Gastroesophageal sphincter (tissue), 4 donors: ENCODE data around the gene SOX3. TPM values are rescaled to one million over a fixed set of nuclear protein-coding genes. Genes with fewer than 3 reads are reported as not detected.

Experiments
- ATAC-seq: fragments of 150-250 bp; one replicate; pipeline ENCODE4 v1.9.1; 2016; ENCODE audit warnings: mild to moderate bottlenecking, moderate library complexity
- H3K27ac ChIP-seq, 4 donors: fragments of 200-600 bp; sonication (generic) in 3 of 4; 1 replicate in 3 of 4; 2 replicates in 1 of 4; pipeline ENCODE4 v1.5.1; 2016 to 2019
- H3K27me3 ChIP-seq: fragments of 200-600 bp; sonication (generic); one replicate; pipeline ENCODE4 v1.5.1; 2019
- H3K36me3 ChIP-seq, 2 donors: fragments of 200-600 bp; sonication (generic); one replicate each; pipeline ENCODE4 v1.5.1; 2019; ENCODE audit warnings: control low read depth in 1 of 2
- H3K4me1 ChIP-seq, 3 donors: fragments of 200-600 bp; sonication (generic); 1 replicate in 2 of 3; 2 replicates in 1 of 3; pipeline ENCODE4 v1.5.1; 2016 to 2019; ENCODE audit warnings: control low read depth in 2 of 3
- H3K4me3 ChIP-seq, 2 donors: fragments of 200-600 bp; sonication (generic); one replicate each; pipeline ENCODE4 v1.5.1; 2019; ENCODE audit warnings: mild to moderate bottlenecking in 1 of 2, moderate library complexity in 1 of 2
- H3K9me3 ChIP-seq, 3 donors: fragments of 200-600 bp; sonication (generic); one replicate each; pipeline ENCODE4 v1.5.1; 2017 to 2019; ENCODE audit warnings: control low read depth in 2 of 3
- CTCF ChIP-seq, 4 experiments: fragments of 200-600 bp in 2 of 4; fragments of 450-650 bp in 2 of 4; sonication (generic) in 1 of 4; IDR thresholded peaks; one replicate each; pipeline ENCODE4 v1.5.1; 2017 to 2019; ENCODE audit warnings: antibody characterized with exemption in 4 of 4, mild to moderate bottlenecking in 2 of 4, moderate library complexity in 2 of 4
- EP300 ChIP-seq: sonication (generic); formaldehyde crosslinking; IDR thresholded peaks from one replicate; pipeline ENCODE4 v1.6.1; 2017; ENCODE audit warnings: antibody characterized with exemption, mild to moderate bottlenecking
- POLR2A ChIP-seq, 2 donors: fragments of 450-650 bp; IDR thresholded peaks; one replicate each; pipeline ENCODE4 v1.6.1; 2017; ENCODE audit warnings: antibody characterized with exemption in 2 of 2, mild to moderate bottlenecking in 2 of 2, moderate library complexity in 1 of 2
- POLR2AphosphoS5 ChIP-seq: sonication (generic); formaldehyde crosslinking; IDR thresholded peaks from one replicate; pipeline ENCODE4 v1.6.1; 2017; ENCODE audit warnings: antibody characterized with exemption
- WGBS, 2 donors: methylation state at CpG; one replicate each; pipeline ENCODE4 v1.1.5; 2018; ENCODE audit warnings: low coverage in 1 of 2; 5-methylcytosine and 5-hydroxymethylcytosine counted together
- total RNA-seq, 4 donors: library from RNA; depleted of rRNA; stranded (reverse); fragments of >200 nt; gene quantifications; one replicate each; pipeline ENCODE4 v1.1.0, GENCODE V29; 2016

Gene SOX3
- total RNA-seq, 4 donors from 2014 or later, result not detected

DNA sequence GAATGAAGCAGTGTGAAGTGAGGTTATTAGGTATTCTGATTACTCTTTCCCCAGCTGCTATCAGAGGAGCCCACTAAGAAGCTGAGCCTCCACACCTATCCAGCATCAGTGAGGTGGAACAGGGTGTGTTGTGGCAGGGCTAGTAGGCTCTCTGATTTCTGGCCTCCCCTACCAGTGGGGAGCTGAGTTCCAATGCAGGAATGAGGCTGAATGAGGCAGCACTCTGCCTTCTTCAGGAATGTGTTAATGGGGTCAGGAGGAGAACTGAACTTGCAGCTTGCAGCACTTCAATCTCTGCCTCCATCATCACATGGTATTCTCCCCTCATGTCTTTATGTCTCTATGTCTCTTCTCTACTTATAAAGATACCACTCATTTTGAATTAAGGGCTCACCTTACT, 26.9 kb downstream of the SOX3 start:
- Histone ChIP-seq H3K4me1 (no peaks in the 10 kb centered on the region), H3K27me3 (no peaks in the 10 kb centered on the region), H3K9me3 (no peaks in the 10 kb centered on the region), H3K27ac (no peak overlapping the region), H3K4me3 (no peak overlapping the region), H3K36me3 (no peaks in the 10 kb centered on the region)
- ATAC-seq, result no peak
- TF ChIP-seq EP300, result no peak
- no peak for TF ChIP-seq POLR2A (IDR thresholded peaks at IDR 0.05)
- no peak for TF ChIP-seq POLR2AphosphoS5
- no peak for TF ChIP-seq CTCF (IDR thresholded peaks at IDR 0.05)

GRCh38 chrX:140475025-140475424, 29.8 kb downstream of the SOX3 start:
- Histone ChIP-seq H3K4me3 (no peak overlapping the region), H3K36me3 (no peaks in the 10 kb centered on the region), H3K27ac (no peak overlapping the region), H3K27me3 (no peaks in the 10 kb centered on the region), H3K9me3 (no peaks in the 10 kb centered on the region), H3K4me1 (no peaks in the 10 kb centered on the region)
- no peak for ATAC-seq
- no peak for TF ChIP-seq EP300
- TF ChIP-seq POLR2A (IDR thresholded peaks at IDR 0.05), result no peak
- TF ChIP-seq POLR2AphosphoS5, result no peak
- no peak for TF ChIP-seq CTCF (IDR thresholded peaks at IDR 0.05)

DNA sequence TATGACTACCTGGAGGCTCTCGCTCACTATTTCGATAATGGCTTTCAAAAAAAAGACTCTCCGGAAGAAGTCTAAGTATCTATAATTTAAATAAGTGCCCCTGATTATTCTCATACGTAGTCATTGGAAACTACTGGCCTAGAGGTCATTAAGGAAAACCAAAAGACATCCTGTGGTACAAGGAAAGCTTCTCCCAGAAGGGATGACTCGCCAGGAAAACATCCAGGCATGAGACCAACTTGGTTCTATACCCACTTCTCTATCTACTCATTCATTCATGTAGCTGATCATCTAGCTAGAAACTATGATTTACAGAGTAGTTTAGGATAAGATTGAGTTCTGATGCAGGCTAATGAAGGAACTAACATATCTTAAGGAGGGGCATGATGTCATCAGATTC, 37.7 kb downstream of the SOX3 start:
- H3K27ac ChIP-seq, result no peak overlapping the region
- H3K27me3 ChIP-seq, result no peaks in the 10 kb centered on the region
- TF ChIP-seq POLR2AphosphoS5, result no peak
- TF ChIP-seq POLR2A (IDR thresholded peaks at IDR 0.05), result no peak
- no peak for TF ChIP-seq CTCF (IDR thresholded peaks at IDR 0.05)
- TF ChIP-seq EP300, result no peak
- no peaks in the 10 kb centered on the region for H3K9me3 ChIP-seq
- H3K4me1 ChIP-seq, result no peaks in the 10 kb centered on the region
- no peak for ATAC-seq
- no peak overlapping the region for H3K4me3 ChIP-seq
- WGBS, 2 donors, result 66 to 70% methylated on average over 5 of the region's 5 CpGs
- H3K36me3 ChIP-seq, result no peaks in the 10 kb centered on the region

Other genes with a start within 250 kb of the SOX3 start
- 10 to 100 TPM; 18.2 to 29.6 (median 21.2) TPM for gene LINC00632, start 204.7 kb upstream of the SOX3 start, total RNA-seq